Neural crest cell (in vitro differentiated cells): ENCODE measurements around the gene TM4SF5. TPM values are rescaled to one million over a fixed set of nuclear protein-coding genes. Genes with fewer than 3 reads are reported as not detected.

Source experiments
- DNase-seq: peaks from one replicate; pipeline ENCODE4 v3.0.0; 2021; ENCODE audit warnings: low read depth, mixed read lengths, low spot score
- H3K27ac Mint-ChIP-seq: one replicate; pipeline ENCODE4 v1.8.0; 2021; ENCODE audit warnings: mild to moderate bottlenecking, mixed read lengths; ENCODE audit not compliant: unreplicated experiment
- H3K27me3 Mint-ChIP-seq: 2 replicates; pipeline ENCODE4 v1.8.0; 2021; ENCODE audit warnings: low read depth, mild to moderate bottlenecking, mixed read lengths
- H3K36me3 Mint-ChIP-seq: 2 replicates; pipeline ENCODE4 v1.8.0; 2021; ENCODE audit warnings: low read depth, mild to moderate bottlenecking, mixed read lengths
- H3K4me1 Mint-ChIP-seq: 2 replicates; pipeline ENCODE4 v1.8.0; 2021; ENCODE audit warnings: mixed read lengths
- H3K4me3 Mint-ChIP-seq: one replicate; pipeline ENCODE4 v1.8.0; 2021; ENCODE audit warnings: mild to moderate bottlenecking, mixed read lengths
- H3K9me3 Mint-ChIP-seq: 2 replicates; pipeline ENCODE4 v1.8.0; 2021; ENCODE audit warnings: mixed read lengths
- CTCF ChIP-seq: fragments of 200-600 bp; sonication (generic); conservative IDR thresholded peaks from 2 replicates; pipeline ENCODE4 v1.5.0; 2021; ENCODE audit warnings: antibody characterized with exemption, mild to moderate bottlenecking
- long read RNA-seq: library from polyadenylated mRNA; unstranded; transcript quantifications from one replicate; pipeline ENCODE4 v2.0.0, GENCODE V29; 2020
- total RNA-seq: library from RNA; stranded (reverse); gene quantifications from 2 replicates; pipeline ENCODE4 v1.2.1, GENCODE V29; 2021

TM4SF5 gene
- not detected in 2 replicates for total RNA-seq
- long read RNA-seq: 0 reads

GRCh38 chr17:4771519-4772234, at the start of gene TM4SF5:
Gene TM4SF5 (plus strand): TSS chr17:4771886. CDS start chr17:4771923, 37 bp downstream.
- no peak within 1 kb of the TSS for H3K27ac Mint-ChIP-seq
- no peaks in the 10 kb centered on the region for H3K9me3 Mint-ChIP-seq
- H3K4me3 Mint-ChIP-seq: no peak within 1 kb of the TSS
- no peaks in the 10 kb centered on the region for H3K36me3 Mint-ChIP-seq
- TF ChIP-seq CTCF: no peak
- H3K27me3 Mint-ChIP-seq: peaks cover 18% of the 10 kb centered on the region
- no peak for DNase-seq
- H3K4me1 Mint-ChIP-seq: no peaks in the 10 kb centered on the region

GRCh38 chr17:4722678-4723240, 48.9 kb upstream of the TM4SF5 start:
- Mint-ChIP-seq H3K36me3 (no peaks in the 10 kb centered on the region), H3K4me1 (no peaks in the 10 kb centered on the region), H3K4me3 (no peak overlapping the region), H3K27me3 (peaks cover 14% of the 10 kb centered on the region), H3K27ac (no peak overlapping the region), H3K9me3 (no peaks in the 10 kb centered on the region)
- no peak for DNase-seq
- TF ChIP-seq CTCF: no peak

- no peak for DNase-seq
- no peaks in the 10 kb centered on the region for H3K9me3 Mint-ChIP-seq
- H3K27ac Mint-ChIP-seq: no peak overlapping the region
- no peaks in the 10 kb centered on the region for H3K36me3 Mint-ChIP-seq
- no peak overlapping the region for H3K4me3 Mint-ChIP-seq
- no peaks in the 10 kb centered on the region for H3K4me1 Mint-ChIP-seq
- H3K27me3 Mint-ChIP-seq: peaks cover 16% of the 10 kb centered on the region
- TF ChIP-seq CTCF: no peak
These were observed 47.0 kb upstream of the TM4SF5 start for GRCh38 chr17:4724650-4725049.

GRCh38 chr17:4725646-4726310, 45.9 kb upstream of the TM4SF5 start:
- Mint-ChIP-seq H3K4me1 (peaks cover 4% of the 10 kb centered on the region), H3K36me3 (no peaks in the 10 kb centered on the region), H3K4me3 (no peak overlapping the region), H3K9me3 (no peaks in the 10 kb centered on the region), H3K27ac (no peak overlapping the region), H3K27me3 (peaks cover 16% of the 10 kb centered on the region)
- no peak for TF ChIP-seq CTCF
- no peak for DNase-seq

- DNase-seq: no peak
- Mint-ChIP-seq H3K9me3 (no peaks in the 10 kb centered on the region), H3K4me3 (no peak overlapping the region), H3K27ac (no peak overlapping the region), H3K36me3 (no peaks in the 10 kb centered on the region), H3K4me1 (peaks cover 13% of the 10 kb centered on the region), H3K27me3 (peaks cover 19% of the 10 kb centered on the region)
- TF ChIP-seq CTCF: no peak
These were observed 43.6 kb upstream of the TM4SF5 start for GRCh38 chr17:4728124-4728523.
